Measurements from ENCODE around the gene TRIM2. TPM values are rescaled to one million over a fixed set of nuclear protein-coding genes. Genes with fewer than 3 reads are reported as not detected.

The TRIM2 gene
- polyA plus RNA-seq, 3 donors: 0.50 to 0.96 (median 0.76) TPM

DNA sequence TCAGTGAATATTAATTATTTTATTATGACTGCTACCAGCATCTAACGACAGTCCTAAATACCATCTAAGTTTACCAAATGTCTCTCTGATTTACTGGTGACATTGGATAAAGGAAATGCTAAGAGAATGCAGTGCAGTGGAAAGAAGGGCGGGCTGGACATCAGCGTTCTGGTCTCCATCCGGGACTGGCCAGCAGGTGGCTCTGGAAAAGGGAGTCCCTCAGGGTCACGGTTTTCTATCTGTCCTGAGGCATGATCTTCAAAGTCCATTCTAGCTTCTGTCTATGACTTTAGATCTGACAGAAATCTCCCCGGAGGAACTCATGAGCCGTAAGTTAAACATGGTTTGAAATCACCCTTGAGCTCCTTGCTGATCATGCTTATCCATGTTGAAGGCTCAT, 3.3 kb downstream of the TRIM2 start:
- Histone ChIP-seq H3K27ac (ENCODE audit: low read depth in 1 of 2, low read length in 2 of 2) (no peak overlapping the region), H3K79me2 (ENCODE audit: insufficient read depth, low read length) (no peaks in the 10 kb centered on the region)

DNA sequence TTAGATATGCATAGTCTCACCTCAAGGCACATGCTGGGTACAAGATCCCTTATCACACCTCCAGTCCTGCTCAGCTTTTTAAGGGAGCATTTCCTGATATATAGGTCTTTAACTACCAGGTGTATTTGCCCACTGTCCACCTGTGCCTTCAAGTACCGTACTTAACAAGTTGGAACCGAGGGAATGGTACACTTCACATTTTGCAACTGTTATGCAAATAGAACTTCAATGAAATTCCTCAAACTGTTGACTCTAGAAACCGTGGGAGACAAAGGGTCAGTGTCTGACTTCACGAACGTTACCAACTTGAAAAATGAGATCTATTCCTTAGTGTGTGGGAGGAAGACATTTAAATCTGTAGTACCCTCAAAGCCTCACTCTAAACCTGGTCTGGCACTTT, 5.2 kb downstream of the TRIM2 start:
- H3K36me3 Mint-ChIP-seq: no peaks in the 10 kb centered on the region
- peaks cover 2% of the 10 kb centered on the region for H3K4me1 Mint-ChIP-seq
- TF ChIP-seq, protein P1, sequence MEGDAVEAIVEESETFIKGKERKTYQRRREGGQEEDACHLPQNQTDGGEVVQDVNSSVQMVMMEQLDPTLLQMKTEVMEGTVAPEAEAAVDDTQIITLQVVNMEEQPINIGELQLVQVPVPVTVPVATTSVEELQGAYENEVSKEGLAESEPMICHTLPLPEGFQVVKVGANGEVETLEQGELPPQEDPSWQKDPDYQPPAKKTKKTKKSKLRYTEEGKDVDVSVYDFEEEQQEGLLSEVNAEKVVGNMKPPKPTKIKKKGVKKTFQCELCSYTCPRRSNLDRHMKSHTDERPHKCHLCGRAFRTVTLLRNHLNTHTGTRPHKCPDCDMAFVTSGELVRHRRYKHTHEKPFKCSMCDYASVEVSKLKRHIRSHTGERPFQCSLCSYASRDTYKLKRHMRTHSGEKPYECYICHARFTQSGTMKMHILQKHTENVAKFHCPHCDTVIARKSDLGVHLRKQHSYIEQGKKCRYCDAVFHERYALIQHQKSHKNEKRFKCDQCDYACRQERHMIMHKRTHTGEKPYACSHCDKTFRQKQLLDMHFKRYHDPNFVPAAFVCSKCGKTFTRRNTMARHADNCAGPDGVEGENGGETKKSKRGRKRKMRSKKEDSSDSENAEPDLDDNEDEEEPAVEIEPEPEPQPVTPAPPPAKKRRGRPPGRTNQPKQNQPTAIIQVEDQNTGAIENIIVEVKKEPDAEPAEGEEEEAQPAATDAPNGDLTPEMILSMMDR (IDR thresholded peaks at IDR 0.05): no peak
- Histone ChIP-seq H3K4me2 (replicated peaks; ENCODE audit: extremely low read depth, low read length, poor library complexity, severe bottlenecking) (no peak overlapping the region), H4K20me1 (ENCODE audit: insufficient read depth, low read length) (no peaks in the 10 kb centered on the region), H3K4me1 (ENCODE audit: control insufficient read depth in 1 of 2, insufficient read depth in 2 of 2, low read length in 2 of 2) (no peaks in the 10 kb centered on the region), H3K27ac (ENCODE audit: low read depth in 1 of 2, low read length in 2 of 2) (no peak overlapping the region), H3K36me3 (replicated peaks in 1 of 2; ENCODE audit: control insufficient read depth in 1 of 2, insufficient read depth in 2 of 2, low read length in 2 of 2) (no peaks in the 10 kb centered on the region), H3K9me3 (replicated peaks in 1 of 2; ENCODE audit: control insufficient read depth in 1 of 2, insufficient read depth in 1 of 2, low read length in 2 of 2) (no peaks in the 10 kb centered on the region), H3K79me2 (ENCODE audit: insufficient read depth, low read length) (no peaks in the 10 kb centered on the region), H3K4me3 (replicated peaks in 1 of 3; ENCODE audit: low read depth in 2 of 3, low read length in 3 of 3) (no peak overlapping the region), H3K9ac (ENCODE audit: insufficient read depth, low read length, poor library complexity, severe bottlenecking) (no peak overlapping the region), H2AFZ (ENCODE audit: insufficient read depth, low read depth, low read length, poor library complexity, severe bottlenecking) (no peak overlapping the region), H3K27me3 (ENCODE audit: control insufficient read depth in 2 of 2, insufficient read depth in 2 of 2, low read length in 2 of 2) (no peaks in the 10 kb centered on the region)
- H3K27me3 Mint-ChIP-seq (ENCODE audit: low read depth in 3 of 3): peaks cover 0 to 13% (median 8%) of the 10 kb centered on the region in 3 donors
- no peak for DNase-seq
- H3K4me3 Mint-ChIP-seq: no peak overlapping the region
- peaks cover 0 to 5% (median 0%) of the 10 kb centered on the region in 7 donors for H3K9me3 Mint-ChIP-seq
- intact Hi-C loops (cut with micrococcal nuclease): no loop called here
- WGBS (ENCODE audit: insufficient coverage): 92% methylated on average over 2 of the region's 5 CpGs
- no peak overlapping the region for H3K27ac Mint-ChIP-seq

More for the DNA sequence above, 3.3 kb downstream of the TRIM2 start:
- H3K9ac ChIP-seq (ENCODE audit: insufficient read depth, low read length, poor library complexity, severe bottlenecking): no peak overlapping the region
- Mint-ChIP-seq H3K36me3 (no peaks in the 10 kb centered on the region), H3K27me3 (ENCODE audit: low read depth in 3 of 3) (peaks cover 0 to 13% (median 8%) of the 10 kb centered on the region in 3 donors), H3K9me3 (peaks cover 0 to 5% (median 0%) of the 10 kb centered on the region in 7 donors), H3K27ac (no peak overlapping the region), H3K4me1 (peaks cover 2% of the 10 kb centered on the region), H3K4me3 (no peak overlapping the region)
- no peak for DNase-seq
- H4K20me1 ChIP-seq (ENCODE audit: insufficient read depth, low read length): no peaks in the 10 kb centered on the region
- 75% methylated on average over 6 of the region's 7 CpGs for WGBS (ENCODE audit: insufficient coverage)
- TF ChIP-seq, protein P1 (IDR thresholded peaks at IDR 0.05): peak; percentile 16
- no peaks in the 10 kb centered on the region for H3K9me3 ChIP-seq (replicated peaks in 1 of 2; ENCODE audit: control insufficient read depth in 1 of 2, insufficient read depth in 1 of 2, low read length in 2 of 2)
- no peak overlapping the region for H3K4me2 ChIP-seq (replicated peaks; ENCODE audit: extremely low read depth, low read length, poor library complexity, severe bottlenecking)
- H3K4me3 ChIP-seq (replicated peaks in 1 of 3; ENCODE audit: low read depth in 2 of 3, low read length in 3 of 3): no peak overlapping the region
- no peak overlapping the region for H2AFZ ChIP-seq (ENCODE audit: insufficient read depth, low read depth, low read length, poor library complexity, severe bottlenecking)
- no peaks in the 10 kb centered on the region for H3K27me3 ChIP-seq (ENCODE audit: control insufficient read depth in 2 of 2, insufficient read depth in 2 of 2, low read length in 2 of 2)
- no peaks in the 10 kb centered on the region for H3K36me3 ChIP-seq (replicated peaks in 1 of 2; ENCODE audit: control insufficient read depth in 1 of 2, insufficient read depth in 2 of 2, low read length in 2 of 2)
- H3K4me1 ChIP-seq (ENCODE audit: control insufficient read depth in 1 of 2, insufficient read depth in 2 of 2, low read length in 2 of 2): no peaks in the 10 kb centered on the region
- intact Hi-C loops (cut with micrococcal nuclease): no loop called here

Measured in CD14-positive monocyte (primary cell).